ENCODE measurements around the gene HDAC11. TPM values are rescaled to one million over a fixed set of nuclear protein-coding genes. Genes with fewer than 3 reads are reported as not detected.

Gene HDAC11
- polyA plus RNA-seq, 2 of the 4 experiments (the other 2 are of a cell fraction): 5.6 to 8.4 TPM

GRCh38 chr3:13509059-13509815, 29.1 kb downstream of the HDAC11 start:
- WGBS (ENCODE audit: missing lambda C conversion rate): 84% methylated on average over 7 of the region's 15 CpGs
- CTCF ChIA-PET: interaction anchor here (0.8 to 14.0 kb wide), 3 partner anchors 14 to 695 kb away, joined by 3 to 98 read pairs (median 80); no protein-coding TSS in a partner anchor
- no peak for TF ChIP-seq PBX3 (IDR thresholded peaks at IDR 0.05)
- no peak for TF ChIP-seq NR3C1 (IDR thresholded peaks at IDR 0.05)
- TF ChIP-seq FOXS1 (CRISPR knock-in tag; IDR thresholded peaks at IDR 0.05): no peak
- TF ChIP-seq ZC3H11A (IDR thresholded peaks at IDR 0.05): no peak
- TF ChIP-seq EP300 (IDR thresholded peaks at IDR 0.05): no peak
- TF ChIP-seq HOXB13 (CRISPR knock-in tag; IDR thresholded peaks at IDR 0.05; ENCODE audit: low read depth): no peak
- no peak for TF ChIP-seq PHF8 (IDR thresholded peaks at IDR 0.05; ENCODE audit: borderline replicate concordance, low read depth)
- TF ChIP-seq MAX (IDR thresholded peaks at IDR 0.05): no peak
- TF ChIP-seq NPAS2 (CRISPR knock-in tag; IDR thresholded peaks at IDR 0.05; ENCODE audit: borderline replicate concordance): no peak
- TF ChIP-seq MYC (IDR thresholded peaks at IDR 0.05; ENCODE audit: borderline replicate concordance, low read length): no peak
- TF ChIP-seq POLR2A (IDR thresholded peaks at IDR 0.05; ENCODE audit: low read length): no peak
- TF ChIP-seq EHF (CRISPR knock-in tag; IDR thresholded peaks at IDR 0.05): no peak
- no peak for TF ChIP-seq ZNF302 (CRISPR knock-in tag; IDR thresholded peaks at IDR 0.05)
- TF ChIP-seq JUNB (IDR thresholded peaks at IDR 0.05): no peak
- no peak for ATAC-seq
- Histone ChIP-seq H3K27ac (no peak overlapping the region), H3K4me2 (no peak overlapping the region), H3K9me3 (no peaks in the 10 kb centered on the region), H3K4me1 (peaks cover 6% of the 10 kb centered on the region; the same call in 1 of the 3 replicates), H3K4me3 (no peak overlapping the region)
- DNase-seq (ENCODE audit: low read depth in 1 of 2, low spot score in 1 of 2): no peak
- no peak for FAIRE-seq
- POLR2A ChIA-PET: no interaction called here

- POLR2A ChIA-PET: no interaction called here
- DNase-seq (ENCODE audit: low read depth in 1 of 2, low spot score in 1 of 2): no peak
- H3K4me2 ChIP-seq: no peak overlapping the region
- no peak overlapping the region for H3K27ac ChIP-seq
- TF ChIP-seq ZNF302 (CRISPR knock-in tag; IDR thresholded peaks at IDR 0.05): no peak
- TF ChIP-seq SMC3 (IDR thresholded peaks at IDR 0.05): no peak
- no peak for TF ChIP-seq ATOH8 (CRISPR knock-in tag; IDR thresholded peaks at IDR 0.05; ENCODE audit: low read depth)
- no peak for TF ChIP-seq REST (IDR thresholded peaks at IDR 0.05)
- TF ChIP-seq HOXB5 (CRISPR knock-in tag; IDR thresholded peaks at IDR 0.05): no peak
- TF ChIP-seq PHF8 (IDR thresholded peaks at IDR 0.05; ENCODE audit: borderline replicate concordance, low read depth): no peak
- TF ChIP-seq NFE2L2 (conservative IDR thresholded peaks at IDR 0.05; ENCODE audit: low read length): no peak
- TF ChIP-seq HDAC2 (IDR thresholded peaks at IDR 0.05): no peak
- CTCF ChIA-PET: interaction anchor here (9.7 to 14.0 kb wide), 2 partner anchors 15 to 140 kb away, joined by 80 to 98 read pairs; no protein-coding TSS in a partner anchor
- no peaks in the 10 kb centered on the region for H3K4me1 ChIP-seq
- FAIRE-seq: no peak
- H3K4me3 ChIP-seq: no peak overlapping the region
- H3K9me3 ChIP-seq: no peaks in the 10 kb centered on the region
- no peak for ATAC-seq
- 83% methylated on average over 5 of the region's 8 CpGs for WGBS (ENCODE audit: missing lambda C conversion rate)
Measured at GRCh38 chr3:13509816-13510192, 29.7 kb downstream of the HDAC11 start.

All from A549 (cell line).